ENCODE data around the gene SLC35A4.
"Not testable (repeated sequence)": the region's sequence is repeated elsewhere in the genome, so short reads cannot be mapped to it uniquely, and the experiment has no call there.

SLC35A4 gene

DNA sequence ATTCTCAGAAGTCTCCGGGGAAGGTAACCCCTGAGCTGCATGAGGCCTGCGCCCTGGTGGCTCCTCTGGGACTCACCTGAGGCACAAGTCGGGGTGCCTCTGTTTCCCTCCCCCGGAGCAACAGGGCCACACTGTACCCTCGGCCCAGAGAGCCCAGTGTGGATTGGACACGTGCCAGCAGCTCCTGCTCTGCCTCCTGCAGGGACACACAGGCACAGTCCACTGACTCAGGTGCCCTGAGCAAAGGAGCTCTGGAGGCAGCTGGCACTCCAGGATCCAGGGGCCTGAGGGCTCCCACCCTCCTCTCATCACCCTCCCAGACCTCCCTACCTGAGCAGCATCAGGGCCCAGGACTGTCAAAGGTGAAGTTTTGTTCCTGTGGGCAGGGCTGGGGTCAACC lies 29.5 kb downstream of the SLC35A4 start:
- Mint-ChIP-seq H3K27me3 (peaks cover 17% of the 10 kb centered on the region), H3K4me3 (no peak overlapping the region), H3K36me3 (no peaks in the 10 kb centered on the region), H3K27ac (no peak overlapping the region), H3K4me1 (no peaks in the 10 kb centered on the region), H3K9me3 (no peaks in the 10 kb centered on the region)
- ATAC-seq: no peak

DNA sequence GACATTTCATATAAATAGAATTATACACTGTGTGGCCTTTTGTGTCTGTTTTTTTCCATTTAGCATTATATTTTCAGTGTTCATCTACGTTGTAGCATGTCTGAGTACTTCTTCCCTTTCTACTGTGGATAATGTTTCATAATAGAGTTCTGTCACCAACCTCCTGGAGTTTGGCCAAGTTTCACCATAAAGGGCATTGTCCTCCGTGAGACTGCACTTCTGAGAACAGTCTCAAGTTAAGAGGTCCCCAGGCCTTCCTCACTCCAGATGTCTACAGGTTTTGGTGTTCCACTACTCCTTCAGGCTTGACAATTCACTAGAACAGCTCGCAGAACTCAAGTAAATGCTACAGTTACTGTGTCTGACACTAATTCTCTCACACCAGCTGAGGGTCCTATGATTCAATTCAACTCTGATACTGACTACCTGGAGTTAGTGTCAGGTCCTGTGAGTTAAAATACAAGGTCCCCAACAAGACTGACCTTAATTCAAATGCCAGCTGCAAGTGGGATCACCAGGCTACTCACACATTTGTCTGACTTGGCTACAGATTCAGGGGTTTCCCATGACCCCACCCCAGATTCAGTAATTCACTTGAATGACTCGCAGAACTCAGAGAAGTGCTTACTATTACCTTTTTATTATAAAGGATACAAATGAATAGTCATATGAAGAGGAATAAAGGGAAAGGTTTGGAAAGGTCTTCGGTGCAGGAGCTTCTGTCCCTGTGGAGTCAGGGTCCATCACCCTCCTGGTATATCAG lies 31.1 kb downstream of the SLC35A4 start:
- ATAC-seq: peak; percentile 51
- H3K27me3 Mint-ChIP-seq: peaks cover 17% of the 10 kb centered on the region
- H3K4me3 Mint-ChIP-seq: no peak overlapping the region
- no peaks in the 10 kb centered on the region for H3K4me1 Mint-ChIP-seq
- no peak overlapping the region for H3K27ac Mint-ChIP-seq
- no peaks in the 10 kb centered on the region for H3K36me3 Mint-ChIP-seq
- H3K9me3 Mint-ChIP-seq: no peaks in the 10 kb centered on the region

DNA sequence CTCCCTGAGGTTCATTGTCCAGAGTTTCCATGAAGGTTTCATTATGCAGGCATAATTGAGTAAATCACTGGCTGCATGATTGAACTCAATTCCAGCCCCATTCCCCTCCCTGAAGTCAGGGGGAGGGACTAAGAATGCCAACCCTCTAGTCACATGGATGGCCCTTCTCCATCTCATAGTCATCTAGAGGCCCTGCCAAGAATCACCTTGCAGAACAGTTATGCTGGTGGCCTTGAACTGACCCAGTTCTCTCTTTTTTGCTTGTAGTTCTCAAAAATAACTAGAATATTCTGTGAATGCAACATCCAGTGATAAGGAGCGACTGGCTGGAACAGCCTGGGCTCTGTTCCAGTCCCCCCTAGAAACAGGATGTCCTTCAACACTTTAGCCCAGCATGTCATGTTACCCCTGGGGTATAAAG lies 31.7 kb downstream of the SLC35A4 start:
- no peaks in the 10 kb centered on the region for H3K9me3 Mint-ChIP-seq
- H3K27me3 Mint-ChIP-seq: peaks cover 17% of the 10 kb centered on the region
- H3K4me1 Mint-ChIP-seq: no peaks in the 10 kb centered on the region
- ATAC-seq: no peak
- no peaks in the 10 kb centered on the region for H3K36me3 Mint-ChIP-seq
- H3K4me3 Mint-ChIP-seq: no peak overlapping the region
- H3K27ac Mint-ChIP-seq: no peak overlapping the region

DNA sequence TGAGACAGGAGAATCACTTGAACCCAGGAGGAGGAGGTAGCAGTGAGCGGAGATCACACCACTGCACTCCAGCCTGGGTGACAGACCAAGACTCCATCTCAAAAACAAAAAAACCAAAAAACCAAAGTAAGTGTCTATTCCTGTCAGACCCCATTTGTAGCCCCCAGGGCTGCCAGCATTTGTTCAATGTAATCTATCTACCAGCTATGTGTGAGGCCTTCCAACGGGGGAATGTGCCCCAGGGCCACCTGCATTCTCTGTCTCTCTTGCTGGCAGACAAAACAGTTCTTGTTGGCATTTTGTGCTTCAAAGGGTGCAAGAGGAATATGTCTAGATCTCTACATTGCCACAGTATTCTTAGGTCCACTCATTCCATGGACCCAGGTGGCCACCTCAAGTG lies 34.2 kb downstream of the SLC35A4 start:
- no peaks in the 10 kb centered on the region for H3K36me3 Mint-ChIP-seq
- no peaks in the 10 kb centered on the region for H3K9me3 Mint-ChIP-seq
- H3K4me3 Mint-ChIP-seq: no peak overlapping the region
- no peaks in the 10 kb centered on the region for H3K4me1 Mint-ChIP-seq
- H3K27ac Mint-ChIP-seq: no peak overlapping the region
- H3K27me3 Mint-ChIP-seq: peaks cover 17% of the 10 kb centered on the region
- ATAC-seq: no peak

DNA sequence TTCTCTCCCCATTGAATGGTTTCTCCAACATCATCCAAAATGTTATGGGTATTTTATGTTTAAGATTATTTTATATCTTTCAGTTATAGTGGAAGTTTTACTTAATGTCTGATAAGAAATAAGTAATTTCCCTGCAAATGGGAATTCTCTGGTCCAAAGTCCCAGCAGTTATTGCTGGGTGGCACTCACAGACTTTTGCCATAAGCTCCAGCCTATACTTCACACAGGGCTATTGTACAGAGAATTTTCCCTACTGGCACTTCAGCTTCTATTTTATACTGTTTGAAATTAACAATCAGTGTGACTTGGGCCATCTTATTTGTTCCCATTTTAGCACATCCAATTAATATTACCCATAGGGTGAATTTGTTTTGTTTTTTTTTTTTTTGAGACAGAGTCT lies 35.5 kb downstream of the SLC35A4 start:
- H3K4me1 Mint-ChIP-seq: no peaks in the 10 kb centered on the region
- no peaks in the 10 kb centered on the region for H3K9me3 Mint-ChIP-seq
- H3K4me3 Mint-ChIP-seq: no peak overlapping the region
- no peaks in the 10 kb centered on the region for H3K36me3 Mint-ChIP-seq
- no peak for ATAC-seq
- H3K27ac Mint-ChIP-seq: no peak overlapping the region
- peaks cover 9% of the 10 kb centered on the region for H3K27me3 Mint-ChIP-seq

DNA sequence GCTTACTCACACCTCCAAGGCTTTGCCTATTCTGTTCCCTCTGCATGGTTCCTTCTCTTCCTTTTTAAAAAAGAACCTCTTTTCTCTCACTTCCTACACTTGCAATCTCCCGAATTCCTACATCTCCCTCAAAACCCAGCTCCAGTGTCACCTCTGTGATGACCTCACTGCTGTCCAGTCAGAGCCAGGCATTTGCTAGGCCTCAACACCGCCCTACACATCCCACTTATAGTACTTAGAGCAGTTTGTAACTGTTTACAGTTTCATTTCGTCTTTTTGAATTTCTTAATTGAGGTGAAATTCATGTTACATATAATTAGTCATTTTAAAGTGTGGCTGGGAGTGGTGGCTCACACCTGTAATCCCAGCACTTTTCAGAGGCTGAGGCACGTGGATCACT lies 37.5 kb downstream of the SLC35A4 start:
- Mint-ChIP-seq H3K9me3 (no peaks in the 10 kb centered on the region), H3K4me1 (no peaks in the 10 kb centered on the region), H3K36me3 (no peaks in the 10 kb centered on the region), H3K27me3 (no peaks in the 10 kb centered on the region), H3K27ac (no peak overlapping the region), H3K4me3 (no peak overlapping the region)
- ATAC-seq: no peak

DNA sequence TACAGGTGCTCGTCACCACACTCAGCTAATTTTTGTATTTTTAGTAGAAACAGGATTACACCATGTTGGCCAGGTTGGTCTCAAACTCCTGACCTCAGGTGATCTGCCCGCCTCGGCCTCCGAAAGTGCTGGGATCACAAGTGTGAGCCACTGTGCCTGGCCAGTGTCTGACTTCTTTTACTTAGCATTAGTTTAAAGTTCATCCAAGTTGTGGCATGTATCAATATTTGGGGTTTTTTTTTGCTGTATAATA lies 38.7 kb downstream of the SLC35A4 start:
- not testable (repeated sequence) for H3K4me1 Mint-ChIP-seq

DNA sequence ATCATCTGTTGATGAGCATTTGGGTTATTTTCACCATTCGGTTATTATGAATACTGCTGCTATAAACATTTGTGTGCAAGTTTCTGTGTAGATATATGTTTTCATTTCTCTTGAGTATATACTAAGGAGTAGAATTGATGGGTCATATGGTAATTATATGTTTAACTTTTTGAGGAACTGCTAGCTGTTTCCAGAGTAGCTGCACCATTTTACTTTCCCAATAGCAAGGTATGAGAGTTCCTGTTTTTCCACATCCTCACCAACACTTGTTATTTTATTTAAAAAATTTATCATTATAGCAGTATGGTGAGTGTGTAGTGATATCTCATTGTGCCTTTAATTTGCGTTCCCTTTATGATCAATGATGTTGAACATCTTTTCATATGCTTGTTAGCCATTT lies 39.1 kb downstream of the SLC35A4 start:
- no peak overlapping the region for H3K27ac Mint-ChIP-seq
- H3K4me1 Mint-ChIP-seq: no peaks in the 10 kb centered on the region
- no peaks in the 10 kb centered on the region for H3K36me3 Mint-ChIP-seq
- no peak for ATAC-seq
- H3K9me3 Mint-ChIP-seq: no peaks in the 10 kb centered on the region
- H3K4me3 Mint-ChIP-seq: no peak overlapping the region
- no peaks in the 10 kb centered on the region for H3K27me3 Mint-ChIP-seq

More for the DNA sequence above, 38.7 kb downstream of the SLC35A4 start:
- not testable (repeated sequence) for H3K27ac Mint-ChIP-seq, H3K27me3 Mint-ChIP-seq, H3K9me3 Mint-ChIP-seq, ATAC-seq, H3K4me3 Mint-ChIP-seq, H3K36me3 Mint-ChIP-seq

DNA sequence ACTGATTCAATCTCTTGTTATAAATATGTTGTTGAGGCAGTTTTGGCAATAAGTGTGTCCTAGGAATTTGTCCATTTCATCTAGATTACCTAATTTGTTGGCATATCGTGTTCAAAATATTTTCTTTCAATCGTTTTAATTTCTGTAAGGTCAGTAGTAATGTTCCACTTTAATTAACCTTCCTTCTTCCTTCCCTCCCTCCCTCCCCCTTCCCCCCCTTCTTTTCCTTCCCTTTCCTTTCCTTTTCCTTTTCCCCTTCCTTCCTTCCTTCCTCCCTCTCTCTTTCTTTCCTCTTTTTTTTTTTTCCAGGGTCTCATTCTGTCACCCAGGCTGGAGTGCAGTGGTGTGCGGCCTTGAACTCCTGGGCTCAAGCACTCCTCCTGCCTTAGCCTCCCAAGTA lies 41.3 kb downstream of the SLC35A4 start:
- Mint-ChIP-seq H3K36me3 (no peaks in the 10 kb centered on the region), H3K27me3 (no peaks in the 10 kb centered on the region), H3K9me3 (no peaks in the 10 kb centered on the region), H3K27ac (no peak overlapping the region), H3K4me1 (no peaks in the 10 kb centered on the region), H3K4me3 (no peak overlapping the region)
- ATAC-seq: no peak

DNA sequence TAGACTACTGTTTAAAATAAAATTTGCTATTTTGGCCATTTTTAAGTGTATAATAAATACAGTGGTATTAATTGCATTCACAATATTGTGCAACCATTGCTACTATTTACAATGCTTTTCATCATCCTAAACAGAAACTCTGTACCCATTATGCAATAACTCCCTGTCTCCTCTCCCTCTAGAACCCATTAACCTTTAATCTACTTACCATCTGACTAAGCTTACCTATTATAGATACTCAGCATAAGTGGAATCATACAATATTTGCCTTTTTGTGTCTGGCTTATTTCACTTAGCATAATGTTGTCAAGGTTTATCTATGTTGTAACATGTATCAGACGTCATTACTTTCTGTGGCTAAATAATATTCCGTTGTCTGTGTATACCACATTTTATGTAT lies 42.4 kb downstream of the SLC35A4 start:
- Mint-ChIP-seq H3K4me3 (no peak overlapping the region), H3K4me1 (peaks cover 8% of the 10 kb centered on the region)

DNA sequence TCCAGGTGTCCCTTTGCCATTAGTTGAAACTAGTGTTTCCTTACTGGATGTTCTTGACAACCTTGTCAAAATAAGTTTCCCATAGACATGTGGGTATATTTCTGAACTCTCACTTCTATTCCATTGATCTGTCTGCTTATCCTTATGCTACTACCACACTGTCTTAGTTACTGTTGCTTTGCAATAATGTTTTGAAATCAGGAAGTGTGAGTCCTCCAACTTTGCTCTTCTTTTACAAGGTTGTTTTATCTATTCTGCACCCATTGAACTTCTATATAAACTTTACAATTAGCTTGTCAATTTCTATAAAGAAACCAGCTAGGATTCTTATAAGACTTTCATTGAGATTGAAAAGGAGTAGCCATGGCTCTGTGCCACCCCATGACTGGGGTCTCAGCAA lies 44.1 kb downstream of the SLC35A4 start:
- H3K27ac Mint-ChIP-seq: no peak overlapping the region

More for the DNA sequence above, 42.4 kb downstream of the SLC35A4 start:
- no peak for ATAC-seq
- Mint-ChIP-seq H3K27me3 (no peaks in the 10 kb centered on the region), H3K36me3 (no peaks in the 10 kb centered on the region), H3K9me3 (no peaks in the 10 kb centered on the region), H3K27ac (no peak overlapping the region)

DNA sequence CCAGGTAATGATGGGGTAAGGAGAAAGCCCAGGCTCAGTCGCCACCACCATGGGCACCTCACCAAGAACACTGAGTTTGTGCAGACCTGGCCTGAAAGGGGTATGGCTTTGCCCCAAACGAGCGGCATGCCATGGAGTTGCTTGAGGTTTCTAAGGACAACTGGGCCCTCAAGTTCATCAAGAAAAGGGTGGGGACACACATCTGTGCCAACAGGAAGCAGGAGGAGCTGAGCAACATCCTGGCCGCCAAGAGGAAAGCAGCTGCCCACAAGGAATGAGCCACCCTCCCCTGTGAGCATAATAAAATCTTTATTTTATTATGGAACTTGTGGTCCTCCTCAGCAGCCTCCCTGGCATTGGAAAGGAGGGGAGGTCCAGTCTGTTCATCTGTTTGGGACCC lies 44.5 kb downstream of the SLC35A4 start:
- Mint-ChIP-seq H3K36me3 (no peaks in the 10 kb centered on the region), H3K9me3 (no peaks in the 10 kb centered on the region), H3K27me3 (no peaks in the 10 kb centered on the region), H3K27ac (no peak overlapping the region), H3K4me3 (no peak overlapping the region), H3K4me1 (peaks cover 17% of the 10 kb centered on the region)
- no peak for ATAC-seq

More for the DNA sequence above, 44.1 kb downstream of the SLC35A4 start:
- ATAC-seq: no peak
- Mint-ChIP-seq H3K9me3 (no peaks in the 10 kb centered on the region), H3K4me3 (no peak overlapping the region), H3K36me3 (no peaks in the 10 kb centered on the region), H3K4me1 (peaks cover 17% of the 10 kb centered on the region), H3K27me3 (no peaks in the 10 kb centered on the region)

DNA sequence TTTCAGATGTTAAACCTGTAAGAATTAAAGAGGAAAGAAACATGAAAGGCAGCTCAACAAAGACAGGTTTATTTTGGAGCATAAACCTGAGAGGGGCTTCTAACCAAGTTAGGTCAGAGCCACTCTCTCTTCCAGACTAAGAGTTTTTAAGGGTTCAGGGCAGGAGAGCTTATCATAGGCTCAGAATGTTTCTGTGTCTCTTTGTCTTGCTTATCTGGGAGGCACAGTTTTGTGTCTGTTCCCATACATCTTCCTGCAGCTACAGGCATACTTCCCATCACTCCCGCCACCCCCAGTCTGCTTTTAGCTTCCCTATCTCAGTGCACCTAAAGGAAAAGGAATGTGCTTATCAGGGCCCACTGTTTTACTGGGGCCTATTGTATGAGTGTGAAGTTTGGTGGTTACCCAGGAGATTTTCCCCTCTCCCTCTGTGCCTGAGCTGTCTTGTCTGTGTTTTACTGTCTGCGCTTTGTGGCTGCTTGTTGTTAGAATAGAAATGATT lies 46.4 kb downstream of the SLC35A4 start:
- H3K4me1 Mint-ChIP-seq: peaks cover 17% of the 10 kb centered on the region
- H3K27me3 Mint-ChIP-seq: no peaks in the 10 kb centered on the region
- ATAC-seq: no peak
- H3K9me3 Mint-ChIP-seq: no peaks in the 10 kb centered on the region
- H3K27ac Mint-ChIP-seq: peak overlapping the region; percentile 8
- no peak overlapping the region for H3K4me3 Mint-ChIP-seq
- no peaks in the 10 kb centered on the region for H3K36me3 Mint-ChIP-seq

Measured in stimulated activated memory B cell treated with anti-CD40 and anti-IgM and Interleukin-4, amounts not matched to agents 10 μg/mL and 1 μg/mL and 100 μg/mL, for 72 hours (primary cell).